H9 (cell line): Measurements from ENCODE around the gene CXXC5. TPM values are rescaled to one million over a fixed set of nuclear protein-coding genes. Genes with fewer than 3 reads are reported as not detected.

ENCODE experiments used
- DNase-seq: peaks from one replicate; pipeline ENCODE4 v3.0.0-alpha.2; 2017
- H2AFZ ChIP-seq: one replicate; pipeline ENCODE4 v1.6.1; 2013; ENCODE audit warnings: mild to moderate bottlenecking, low read length, control low read depth, moderate library complexity
- H2AK5ac ChIP-seq: 2 replicates; pipeline ENCODE4 v1.6.1; 2013; ENCODE audit warnings: low read length, control low read depth, mixed read lengths; ENCODE audit not compliant: insufficient read length
- H2BK120ac ChIP-seq: one replicate; pipeline ENCODE4 v1.6.1; 2013; ENCODE audit warnings: low read depth, mild to moderate bottlenecking, low read length, control low read depth, inconsistent platforms; ENCODE audit not compliant: poor library complexity, severe bottlenecking
- H2BK12ac ChIP-seq: 2 replicates; pipeline ENCODE4 v1.6.1; 2013; ENCODE audit warnings: low read length, control low read depth, mixed read lengths, low read depth; ENCODE audit not compliant: insufficient read length
- H2BK15ac ChIP-seq: 2 replicates; pipeline ENCODE4 v1.6.1; 2013; ENCODE audit warnings: low read depth, low read length, control low read depth
- H2BK20ac ChIP-seq: one replicate; pipeline ENCODE4 v1.6.1; 2013; ENCODE audit warnings: low read depth, mild to moderate bottlenecking, low read length, control low read depth, inconsistent platforms; ENCODE audit not compliant: poor library complexity, severe bottlenecking
- H2BK5ac ChIP-seq: 2 replicates; pipeline ENCODE4 v1.6.1; 2013; ENCODE audit warnings: low read length, control low read depth, mixed read lengths; ENCODE audit not compliant: insufficient read length
- H3K14ac ChIP-seq: 2 replicates; pipeline ENCODE4 v1.6.1; 2013; ENCODE audit warnings: low read length, control low read depth; ENCODE audit not compliant: insufficient read depth
- H3K18ac ChIP-seq: 2 replicates; pipeline ENCODE4 v1.6.1; 2013; ENCODE audit warnings: low read depth, mild to moderate bottlenecking, mixed read lengths, low read length, control low read depth; ENCODE audit not compliant: insufficient read length
- H3K23ac ChIP-seq: 2 replicates; pipeline ENCODE4 v1.6.1; 2013; ENCODE audit warnings: low read length, control low read depth, mixed read lengths, low read depth; ENCODE audit not compliant: insufficient read length
- H3K23me2 ChIP-seq: 2 replicates; pipeline ENCODE4 v1.6.1; 2013; ENCODE audit warnings: low read depth, mild to moderate bottlenecking, mixed read lengths, low read length, control low read depth; ENCODE audit not compliant: insufficient read length, poor library complexity, severe bottlenecking
- H3K27ac ChIP-seq: 2 replicates; pipeline ENCODE4 v1.5.1; 2013; ENCODE audit warnings: low read length, control low read depth, mixed read lengths, low read depth; ENCODE audit not compliant: insufficient read length
- H3K27me3 ChIP-seq: 2 replicates; pipeline ENCODE4 v1.6.1; 2013; ENCODE audit warnings: low read length, control low read depth, inconsistent platforms; ENCODE audit not compliant: insufficient read depth
- H3K4ac ChIP-seq: 2 replicates; pipeline ENCODE4 v1.6.1; 2013; ENCODE audit warnings: low read depth, mild to moderate bottlenecking, control low read depth, inconsistent platforms, low read length, moderate library complexity
- H3K4me1 ChIP-seq: 2 replicates; pipeline ENCODE4 v1.6.1; 2013; ENCODE audit warnings: low read length, control low read depth, inconsistent platforms; ENCODE audit not compliant: insufficient read depth
- H3K4me2 ChIP-seq: 2 replicates; pipeline ENCODE4 v1.6.1; 2013; ENCODE audit warnings: low read length, control low read depth, mixed read lengths; ENCODE audit not compliant: insufficient read length, insufficient read depth
- H3K56ac ChIP-seq: 2 replicates; pipeline ENCODE4 v1.6.1; 2013; ENCODE audit warnings: low read depth, mild to moderate bottlenecking, mixed read lengths, low read length, control low read depth; ENCODE audit not compliant: insufficient read length
- H3K79me1 ChIP-seq: 2 replicates; pipeline ENCODE4 v1.6.1; 2013; ENCODE audit warnings: low read depth, mild to moderate bottlenecking, moderate library complexity, low read length, control low read depth, inconsistent platforms; ENCODE audit not compliant: insufficient read depth, poor library complexity, severe bottlenecking
- H3K79me2 ChIP-seq: 2 replicates; pipeline ENCODE4 v1.6.1; 2013; ENCODE audit warnings: low read length, control low read depth, inconsistent platforms; ENCODE audit not compliant: insufficient read depth
- H3K9ac ChIP-seq: 2 replicates; pipeline ENCODE4 v1.6.1; 2013; ENCODE audit warnings: low read length, control low read depth, mixed read lengths; ENCODE audit not compliant: insufficient read length; ENCODE audit errors: extremely low read depth
- H3K9me3 ChIP-seq: one replicate; pipeline ENCODE4 v1.6.1; 2013; ENCODE audit warnings: low read depth, low read length, inconsistent platforms; ENCODE audit not compliant: control insufficient read depth
- H3T11ph ChIP-seq: one replicate; pipeline ENCODE4 v1.6.1; 2013; ENCODE audit warnings: mild to moderate bottlenecking, low read length, control low read depth, inconsistent platforms
- H4K20me1 ChIP-seq: one replicate; pipeline ENCODE4 v1.6.1; 2013; ENCODE audit not compliant: control insufficient read depth, insufficient read length, insufficient read depth
- H4K5ac ChIP-seq: 2 replicates; pipeline ENCODE4 v1.6.1; 2013; ENCODE audit warnings: low read depth, mild to moderate bottlenecking, mixed read lengths, low read length, control low read depth; ENCODE audit not compliant: insufficient read length
- H4K8ac ChIP-seq: replicated peaks from 2 replicates; pipeline ENCODE4 v1.6.1; 2013; ENCODE audit warnings: low read length, control low read depth, mixed read lengths, low read depth; ENCODE audit not compliant: insufficient read length
- H4K91ac ChIP-seq: 2 replicates; pipeline ENCODE4 v1.6.1; 2013; ENCODE audit warnings: low read depth, mild to moderate bottlenecking, moderate library complexity, mixed read lengths, low read length, control low read depth; ENCODE audit not compliant: insufficient read length
- H3K27ac Mint-ChIP-seq, 3 experiments: 2 replicates in 2 of 3; 3 replicates in 1 of 3; pipeline ENCODE4 v1.8.0; 2020 to 2021; ENCODE audit warnings: mixed read lengths in 3 of 3, mild to moderate bottlenecking in 1 of 3, moderate library complexity in 1 of 3
- H3K27me3 Mint-ChIP-seq: 2 replicates; pipeline ENCODE4 v1.8.0; 2021; ENCODE audit warnings: low read depth, mild to moderate bottlenecking, moderate library complexity, mixed read lengths
- H3K36me3 Mint-ChIP-seq, 3 experiments: 2 replicates in 2 of 3; 3 replicates in 1 of 3; pipeline ENCODE4 v1.8.0; 2020 to 2021; ENCODE audit warnings: low read depth in 3 of 3, mixed read lengths in 3 of 3; ENCODE audit not compliant: insufficient read depth in 1 of 3
- H3K4me1 Mint-ChIP-seq, 2 experiments: 2 replicates each; pipeline ENCODE4 v1.8.0; 2020; ENCODE audit warnings: mixed read lengths in 2 of 2
- H3K4me3 Mint-ChIP-seq, 2 experiments: 2 replicates in 1 of 2; 3 replicates in 1 of 2; pipeline ENCODE4 v1.8.0; 2020 to 2021; ENCODE audit warnings: mild to moderate bottlenecking in 2 of 2, mixed read lengths in 2 of 2, moderate library complexity in 1 of 2
- H3K9me3 Mint-ChIP-seq, 2 experiments: 2 replicates in 1 of 2; 3 replicates in 1 of 2; pipeline ENCODE4 v1.8.0; 2020; ENCODE audit warnings: mild to moderate bottlenecking in 2 of 2, mixed read lengths in 2 of 2, moderate library complexity in 1 of 2
- CTCF ChIP-seq: fragments of 200-600 bp; sonication (generic); conservative IDR thresholded peaks from 3 replicates; pipeline ENCODE4 v1.8.0; 2021; ENCODE audit warnings: antibody characterized with exemption, mild to moderate bottlenecking
- WGBS: extraction: QIAGEN DNeasy Blood & Tissue Kit; methylation state at CpG from one replicate; pipeline ENCODE4 v1.1.7; 2013; ENCODE audit warnings: missing lambda C conversion rate, low lambda C conversion rate, mixed read lengths; ENCODE audit not compliant: insufficient read length; ENCODE audit errors: extremely low coverage; 5-methylcytosine and 5-hydroxymethylcytosine counted together
- total RNA-seq: library from RNA; stranded (reverse); gene quantifications from 2 replicates; pipeline ENCODE4 v1.2.1, GENCODE V29; 2021

The CXXC5 gene
- total RNA-seq, 1 experiment from 2014 or later, result 105 TPM

GRCh38 chr5:139654871-139655491 lies 6.8 kb downstream of the CXXC5 start:
- DNase-seq, result no peak
- Mint-ChIP-seq H3K36me3 (peaks cover 0 to 7% (median 0%) of the 10 kb centered on the region in 3 experiments; a peak in 1 of 7 replicates), H3K27ac (peak overlapping the region in 2 of 3 experiments; percentile 44 to 59; a peak in 1 of 7 replicates), H3K27me3 (peaks cover 1% of the 10 kb centered on the region; the same call in 1 of the 2 replicates), H3K4me1 (peaks cover 71 to 82% of the 10 kb centered on the region in 2 experiments), H3K4me3 (peak overlapping the region in 1 of 2 experiments; percentile 69; a peak in 1 of 5 replicates), H3K9me3 (no peaks in the 10 kb centered on the region)
- H3K4ac ChIP-seq, result no peak overlapping the region
- no peak overlapping the region for H3K56ac ChIP-seq
- H3K27me3 ChIP-seq, result no peaks in the 10 kb centered on the region
- H2AFZ ChIP-seq, result no peak overlapping the region
- H4K8ac ChIP-seq, result no peak overlapping the region
- H3K79me2 ChIP-seq, result peaks cover 63% of the 10 kb centered on the region; the same call in 1 of the 2 replicates
- no peak overlapping the region for H2BK15ac ChIP-seq
- H2BK5ac ChIP-seq, result no peak overlapping the region
- no peak overlapping the region for H2BK20ac ChIP-seq
- no peak overlapping the region for H4K5ac ChIP-seq
- H4K91ac ChIP-seq, result no peak overlapping the region
- H3K9me3 ChIP-seq, result no peaks in the 10 kb centered on the region
- H3K79me1 ChIP-seq, result peaks cover 23% of the 10 kb centered on the region
- no peak overlapping the region for H2BK12ac ChIP-seq
- H3K14ac ChIP-seq, result peak overlapping the region; percentile 48; the same call in 1 of the 2 replicates
- WGBS, result no CpG with 5 or more reads among the region's 13 CpGs
- H3K9ac ChIP-seq, result no peak overlapping the region
- peaks cover 47% of the 10 kb centered on the region for H3K4me1 ChIP-seq
- no peak overlapping the region for H3K27ac ChIP-seq
- no peak overlapping the region for H2AK5ac ChIP-seq
- peaks cover 16% of the 10 kb centered on the region for H3K23me2 ChIP-seq
- TF ChIP-seq CTCF, result no peak
- H3K18ac ChIP-seq, result no peak overlapping the region
- H2BK120ac ChIP-seq, result no peak overlapping the region
- H3T11ph ChIP-seq, result no peak overlapping the region
- no peak overlapping the region for H3K23ac ChIP-seq
- H4K20me1 ChIP-seq, result peaks cover 9% of the 10 kb centered on the region
- no peak overlapping the region for H3K4me2 ChIP-seq
